ENCODE data around the gene GTF2H1.

GTF2H1 gene

DNA sequence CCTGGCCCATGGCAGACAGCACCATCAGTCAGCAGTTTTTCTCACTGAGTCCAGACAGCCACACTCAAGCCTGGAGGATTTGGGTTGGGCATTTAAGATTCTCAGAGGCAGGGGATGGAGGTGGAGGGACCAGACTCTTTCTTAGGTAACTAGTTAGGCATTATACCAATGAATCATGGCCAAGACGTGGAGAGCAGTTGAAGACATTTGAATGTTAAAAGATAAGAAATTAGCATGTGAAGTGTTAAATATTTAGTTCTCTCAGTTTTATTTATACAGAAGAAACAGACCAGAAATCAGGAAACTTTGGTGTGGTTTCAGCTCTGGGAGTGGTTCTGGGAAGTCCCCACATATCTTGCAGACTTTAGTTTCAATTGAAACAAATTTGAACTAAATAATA is 9.9 kb downstream of the GTF2H1 start:
- DNase-seq (ENCODE audit: insufficient read length, low spot score) (no peak), FAIRE-seq (no peak)
- TF ChIP-seq POLR2AphosphoS5 (IDR thresholded peaks at IDR 0.05; ENCODE audit: low read depth, low read length) (no peak), TAF1 (IDR thresholded peaks at IDR 0.05; ENCODE audit: low read depth, low read length) (no peak), PAX5 (IDR thresholded peaks at IDR 0.05; ENCODE audit: insufficient read depth, low read length, severe bottlenecking) (no peak), POU2F2 (IDR thresholded peaks at IDR 0.05; ENCODE audit: low read depth, low read length) (no peak), SPI1 (IDR thresholded peaks at IDR 0.05; ENCODE audit: low read depth, low read length) (no peak), POLR2A (IDR thresholded peaks at IDR 0.05; ENCODE audit: low read depth, low read length) (no peak)

DNA sequence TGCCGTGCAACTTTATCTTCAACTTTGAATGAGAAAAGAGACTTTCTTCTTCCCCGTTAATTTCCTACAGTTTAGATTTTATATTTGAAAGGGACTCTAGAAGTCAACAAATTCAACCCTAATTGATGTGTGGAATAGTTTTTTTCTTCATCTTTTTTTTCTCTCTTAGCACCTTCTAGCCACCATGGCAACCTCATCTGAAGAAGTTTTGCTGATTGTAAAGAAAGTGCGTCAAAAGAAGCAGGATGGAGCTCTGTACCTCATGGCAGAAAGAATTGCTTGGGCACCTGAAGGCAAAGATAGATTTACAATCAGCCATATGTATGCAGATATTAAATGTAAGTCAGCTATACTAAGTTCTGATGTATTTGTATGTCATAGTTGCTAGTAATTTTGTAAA is 10.5 kb downstream of the GTF2H1 start:
- DNase-seq (ENCODE audit: insufficient read length, low spot score): no peak
- no peak for FAIRE-seq
- TF ChIP-seq PAX5 (IDR thresholded peaks at IDR 0.05; ENCODE audit: insufficient read depth, low read length, severe bottlenecking): no peak
- no peak for TF ChIP-seq TAF1 (IDR thresholded peaks at IDR 0.05; ENCODE audit: low read depth, low read length)
- no peak for TF ChIP-seq POU2F2 (IDR thresholded peaks at IDR 0.05; ENCODE audit: low read depth, low read length)
- no peak for TF ChIP-seq SPI1 (IDR thresholded peaks at IDR 0.05; ENCODE audit: low read depth, low read length)
- no peak for TF ChIP-seq POLR2A (IDR thresholded peaks at IDR 0.05; ENCODE audit: low read depth, low read length)
- TF ChIP-seq POLR2AphosphoS5 (IDR thresholded peaks at IDR 0.05; ENCODE audit: low read depth, low read length): no peak

DNA sequence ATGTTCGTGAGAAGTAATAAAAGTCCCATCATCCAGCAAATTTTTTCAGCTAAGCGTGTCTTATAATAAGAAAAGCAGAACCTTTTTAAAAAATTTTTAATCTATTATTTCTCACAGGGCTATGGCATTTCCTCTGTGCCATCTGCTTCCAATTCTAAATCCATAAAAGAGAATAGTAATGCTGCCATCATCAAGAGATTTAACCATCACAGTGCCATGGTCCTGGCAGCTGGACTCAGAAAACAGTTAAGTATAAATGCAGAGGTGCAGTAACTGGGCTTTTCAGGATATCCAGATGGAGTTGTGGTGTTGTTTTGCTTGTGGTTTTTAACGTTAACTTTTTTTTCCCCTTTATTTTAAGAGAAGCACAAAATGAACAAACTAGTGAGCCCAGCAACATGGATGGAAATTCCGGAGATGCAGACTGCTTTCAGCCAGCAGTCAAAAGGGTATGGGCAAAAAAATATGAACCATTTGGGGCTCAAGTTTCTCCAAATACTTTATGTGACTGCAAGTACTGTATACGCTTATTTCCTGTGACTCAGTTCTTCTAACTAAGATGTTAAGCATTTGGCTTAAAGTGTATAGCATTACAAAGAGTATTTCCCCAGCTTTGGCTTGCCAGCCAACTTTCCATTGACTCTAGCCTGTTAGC is 25.2 kb downstream of the GTF2H1 start:
- FAIRE-seq (no peak), DNase-seq (ENCODE audit: insufficient read length, low spot score) (no peak)
- no peak for TF ChIP-seq TAF1 (IDR thresholded peaks at IDR 0.05; ENCODE audit: low read depth, low read length)
- TF ChIP-seq SPI1 (IDR thresholded peaks at IDR 0.05; ENCODE audit: low read depth, low read length): no peak
- TF ChIP-seq PAX5 (IDR thresholded peaks at IDR 0.05; ENCODE audit: insufficient read depth, low read length, severe bottlenecking): no peak
- TF ChIP-seq POU2F2 (IDR thresholded peaks at IDR 0.05; ENCODE audit: low read depth, low read length): no peak
- TF ChIP-seq POLR2A (IDR thresholded peaks at IDR 0.05; ENCODE audit: low read depth, low read length): no peak
- no peak for TF ChIP-seq POLR2AphosphoS5 (IDR thresholded peaks at IDR 0.05; ENCODE audit: low read depth, low read length)

DNA sequence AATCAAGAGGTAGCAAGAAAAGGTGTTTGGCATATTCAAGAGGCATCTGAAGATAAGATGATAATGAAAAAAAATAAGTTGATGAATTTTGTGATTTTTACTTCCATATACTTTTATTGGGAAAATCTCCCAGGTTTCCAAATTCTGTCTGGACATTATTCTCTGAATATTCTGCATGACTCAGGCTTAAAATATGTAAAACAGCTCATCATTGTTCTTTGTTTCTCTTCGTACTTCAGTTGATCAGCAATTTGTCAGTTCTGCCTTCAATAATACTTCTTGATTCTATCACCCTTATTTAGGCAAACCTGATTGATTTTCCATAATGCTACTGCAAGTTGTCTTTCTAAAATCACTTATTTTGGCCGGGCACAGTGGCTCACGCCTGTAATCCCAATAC is 30.2 kb downstream of the GTF2H1 start:
- FAIRE-seq (no peak), DNase-seq (ENCODE audit: insufficient read length, low spot score) (no peak)
- TF ChIP-seq PAX5 (IDR thresholded peaks at IDR 0.05; ENCODE audit: insufficient read depth, low read length, severe bottlenecking): no peak
- no peak for TF ChIP-seq POLR2AphosphoS5 (IDR thresholded peaks at IDR 0.05; ENCODE audit: low read depth, low read length)
- no peak for TF ChIP-seq POU2F2 (IDR thresholded peaks at IDR 0.05; ENCODE audit: low read depth, low read length)
- TF ChIP-seq SPI1 (IDR thresholded peaks at IDR 0.05; ENCODE audit: low read depth, low read length): no peak
- TF ChIP-seq TAF1 (IDR thresholded peaks at IDR 0.05; ENCODE audit: low read depth, low read length): no peak
- no peak for TF ChIP-seq POLR2A (IDR thresholded peaks at IDR 0.05; ENCODE audit: low read depth, low read length)

DNA sequence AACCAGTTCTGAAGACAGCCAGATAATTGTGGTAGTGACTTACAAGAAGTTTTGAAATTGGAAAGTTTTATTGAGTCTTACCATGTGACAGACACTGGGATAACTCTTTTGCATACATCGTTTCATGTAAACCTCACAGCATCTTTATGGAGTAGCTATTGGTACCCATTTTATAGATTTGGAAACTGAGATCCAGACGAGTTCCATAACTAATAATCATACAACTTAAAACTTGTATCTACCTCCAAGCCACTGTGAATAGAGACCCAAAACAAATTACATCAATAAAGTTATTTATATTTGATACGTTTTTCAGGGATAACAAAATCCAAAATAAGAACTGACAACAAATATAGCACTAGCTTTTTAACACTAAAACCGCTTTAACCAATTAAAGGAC is 36.3 kb downstream of the GTF2H1 start:
- DNase-seq (ENCODE audit: insufficient read length, low spot score): no peak
- TF ChIP-seq TAF1 (IDR thresholded peaks at IDR 0.05; ENCODE audit: low read depth, low read length) (no peak), POU2F2 (IDR thresholded peaks at IDR 0.05; ENCODE audit: low read depth, low read length) (no peak), SPI1 (IDR thresholded peaks at IDR 0.05; ENCODE audit: low read depth, low read length) (no peak), POLR2A (IDR thresholded peaks at IDR 0.05; ENCODE audit: low read depth, low read length) (no peak), PAX5 (IDR thresholded peaks at IDR 0.05; ENCODE audit: insufficient read depth, low read length, severe bottlenecking) (no peak), POLR2AphosphoS5 (IDR thresholded peaks at IDR 0.05; ENCODE audit: low read depth, low read length) (no peak)
- no peak for FAIRE-seq

DNA sequence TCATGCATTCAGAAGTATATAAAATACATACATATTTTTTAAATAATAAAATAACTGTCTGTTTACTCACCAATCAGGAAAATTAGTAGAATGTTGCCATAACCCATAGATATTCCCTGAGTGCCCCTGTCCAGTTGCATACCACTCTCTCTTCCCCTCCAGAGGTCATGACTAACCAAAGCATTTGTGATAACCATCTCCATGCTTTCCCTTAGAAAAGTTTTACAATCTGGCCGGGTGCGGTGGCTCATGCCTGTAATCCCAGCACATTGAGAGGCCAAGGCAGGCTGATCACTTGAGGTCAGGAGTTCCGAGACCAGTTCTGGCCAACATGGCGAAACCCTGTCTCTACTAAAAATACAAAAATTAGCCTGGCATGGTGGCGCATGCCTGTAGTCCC is 38.8 kb downstream of the GTF2H1 start:
- DNase-seq (ENCODE audit: insufficient read length, low spot score): no peak

DNA sequence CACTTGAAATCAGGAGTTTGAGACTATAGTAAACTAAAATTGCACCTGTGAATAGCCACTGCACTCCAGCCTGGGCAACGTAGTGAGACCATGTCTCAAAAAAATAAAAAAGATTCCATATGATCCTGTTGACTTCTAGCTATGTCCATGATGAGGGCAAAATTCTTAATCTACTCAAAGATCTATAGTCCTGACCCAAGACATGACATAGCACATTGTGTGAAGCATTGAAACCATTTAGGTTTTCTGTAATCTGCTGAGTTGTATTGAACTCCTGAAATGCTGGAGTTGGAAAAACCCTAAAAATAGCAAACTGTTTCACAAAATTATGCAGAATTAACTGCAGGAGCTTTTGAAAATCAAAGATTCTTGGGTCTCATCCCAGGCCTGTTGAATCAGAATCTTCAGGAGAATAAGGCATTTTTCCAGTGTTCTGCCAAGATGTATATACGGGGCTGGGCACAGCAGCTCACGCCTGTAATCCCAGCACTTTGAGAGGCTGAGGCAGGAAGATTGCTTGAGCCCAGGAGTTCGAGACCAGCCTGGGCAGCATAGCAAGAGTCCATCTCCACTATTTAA is 42.2 kb downstream of the GTF2H1 start:
- TF ChIP-seq POU2F2 (IDR thresholded peaks at IDR 0.05; ENCODE audit: low read depth, low read length) (no peak), TAF1 (IDR thresholded peaks at IDR 0.05; ENCODE audit: low read depth, low read length) (no peak), POLR2A (IDR thresholded peaks at IDR 0.05; ENCODE audit: low read depth, low read length) (no peak), SPI1 (IDR thresholded peaks at IDR 0.05; ENCODE audit: low read depth, low read length) (no peak), POLR2AphosphoS5 (IDR thresholded peaks at IDR 0.05; ENCODE audit: low read depth, low read length) (no peak)
- DNase-seq (ENCODE audit: insufficient read length, low spot score) (no peak), FAIRE-seq (no peak)

More for the DNA sequence above, 38.8 kb downstream of the GTF2H1 start:
- no peak for TF ChIP-seq POLR2AphosphoS5 (IDR thresholded peaks at IDR 0.05; ENCODE audit: low read depth, low read length)
- no peak for TF ChIP-seq PAX5 (IDR thresholded peaks at IDR 0.05; ENCODE audit: insufficient read depth, low read length, severe bottlenecking)
- no peak for TF ChIP-seq POU2F2 (IDR thresholded peaks at IDR 0.05; ENCODE audit: low read depth, low read length)
- TF ChIP-seq POLR2A (IDR thresholded peaks at IDR 0.05; ENCODE audit: low read depth, low read length): no peak
- no peak for TF ChIP-seq SPI1 (IDR thresholded peaks at IDR 0.05; ENCODE audit: low read depth, low read length)
- no peak for TF ChIP-seq TAF1 (IDR thresholded peaks at IDR 0.05; ENCODE audit: low read depth, low read length)
- no peak for FAIRE-seq

DNA sequence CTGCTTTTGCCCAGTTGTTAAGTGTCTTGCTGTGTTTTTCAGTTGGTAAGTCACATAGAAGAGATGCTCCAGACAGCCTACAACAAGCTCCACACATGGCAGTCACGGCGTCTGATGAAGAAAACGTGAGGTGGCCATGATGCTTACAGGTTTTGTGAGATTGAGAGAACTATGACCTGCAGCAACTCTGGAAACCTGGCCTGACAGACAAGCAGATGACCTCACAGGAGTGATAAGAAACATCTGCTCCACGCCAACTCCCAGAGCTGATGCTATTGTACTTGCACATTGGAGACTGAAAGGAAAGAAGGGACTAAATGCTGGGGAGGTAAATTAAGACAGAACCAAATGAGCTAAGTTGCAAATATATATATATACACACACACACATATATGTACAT is 43.4 kb downstream of the GTF2H1 start:
- no peak for TF ChIP-seq TAF1 (IDR thresholded peaks at IDR 0.05; ENCODE audit: low read depth, low read length)
- FAIRE-seq: no peak
- DNase-seq (ENCODE audit: insufficient read length, low spot score): no peak

DNA sequence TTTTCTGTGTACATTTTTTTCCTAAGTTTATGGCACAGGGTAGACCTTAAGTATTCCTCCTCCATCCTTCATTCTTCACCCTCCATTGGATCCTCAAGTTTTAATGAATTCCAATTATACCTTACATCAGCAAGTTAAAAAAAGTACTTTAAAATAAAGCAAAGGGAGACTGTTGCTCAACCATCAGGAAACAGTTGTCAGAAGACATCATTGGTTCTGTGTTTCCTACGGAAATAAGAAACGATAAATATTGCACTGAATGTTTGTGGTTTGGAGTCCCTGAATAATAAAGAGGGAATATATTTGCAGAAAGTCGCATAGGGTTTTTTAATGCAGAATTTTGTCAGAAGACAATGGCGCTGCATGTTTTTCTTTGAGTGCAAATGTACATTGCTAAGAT is 43.9 kb downstream of the GTF2H1 start:
- FAIRE-seq (no peak), DNase-seq (ENCODE audit: insufficient read length, low spot score) (no peak)
- no peak for TF ChIP-seq SPI1 (IDR thresholded peaks at IDR 0.05; ENCODE audit: low read depth, low read length)

DNA sequence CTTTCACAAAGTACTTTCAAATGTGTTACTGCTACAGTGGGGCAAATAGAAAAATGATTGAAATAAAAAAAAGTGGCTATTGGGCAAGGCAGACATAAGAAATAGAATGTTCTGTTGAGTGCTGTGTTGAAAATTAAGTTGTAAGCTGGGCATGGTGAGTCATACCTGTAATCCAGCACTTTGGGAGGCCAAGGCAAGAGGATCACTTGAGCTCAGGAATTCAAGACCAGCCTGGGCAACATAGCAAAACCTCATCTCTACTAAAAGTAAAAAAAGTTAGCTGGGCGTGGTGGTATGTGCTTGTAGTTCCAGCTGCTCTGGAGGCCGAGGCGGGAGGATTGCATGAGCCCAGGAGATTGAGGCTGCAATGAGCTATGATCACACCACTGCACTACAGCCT is 45.1 kb downstream of the GTF2H1 start:
- TF ChIP-seq SPI1 (IDR thresholded peaks at IDR 0.05; ENCODE audit: low read depth, low read length) (no peak), POU2F2 (IDR thresholded peaks at IDR 0.05; ENCODE audit: low read depth, low read length) (no peak), TAF1 (IDR thresholded peaks at IDR 0.05; ENCODE audit: low read depth, low read length) (no peak), POLR2A (IDR thresholded peaks at IDR 0.05; ENCODE audit: low read depth, low read length) (no peak), POLR2AphosphoS5 (IDR thresholded peaks at IDR 0.05; ENCODE audit: low read depth, low read length) (no peak), PAX5 (IDR thresholded peaks at IDR 0.05; ENCODE audit: insufficient read depth, low read length, severe bottlenecking) (no peak)
- no peak for DNase-seq (ENCODE audit: insufficient read length, low spot score)
- FAIRE-seq: no peak
